ENCODE results near the gene MCC.

- TF ChIP-seq CTCF (IDR thresholded peaks at IDR 0.05; ENCODE audit: poor library complexity) (no peak), EZH2phosphoT487 (IDR thresholded peaks at IDR 0.05; ENCODE audit: low read depth, severe bottlenecking, unreplicated experiment) (no peak)
Observed at GRCh38 chr5:113354055-113354454, 134.2 kb downstream of the MCC start.

All from hepatocyte (in vitro differentiated cells).